NAMALWA (cell line): ENCODE data around the gene SPP2.

Experiments
- DNase-seq: peaks from one replicate; pipeline ENCODE4 v3.0.0-alpha.2; 2015; ENCODE audit warnings: low spot score

SPP2 gene

DNA sequence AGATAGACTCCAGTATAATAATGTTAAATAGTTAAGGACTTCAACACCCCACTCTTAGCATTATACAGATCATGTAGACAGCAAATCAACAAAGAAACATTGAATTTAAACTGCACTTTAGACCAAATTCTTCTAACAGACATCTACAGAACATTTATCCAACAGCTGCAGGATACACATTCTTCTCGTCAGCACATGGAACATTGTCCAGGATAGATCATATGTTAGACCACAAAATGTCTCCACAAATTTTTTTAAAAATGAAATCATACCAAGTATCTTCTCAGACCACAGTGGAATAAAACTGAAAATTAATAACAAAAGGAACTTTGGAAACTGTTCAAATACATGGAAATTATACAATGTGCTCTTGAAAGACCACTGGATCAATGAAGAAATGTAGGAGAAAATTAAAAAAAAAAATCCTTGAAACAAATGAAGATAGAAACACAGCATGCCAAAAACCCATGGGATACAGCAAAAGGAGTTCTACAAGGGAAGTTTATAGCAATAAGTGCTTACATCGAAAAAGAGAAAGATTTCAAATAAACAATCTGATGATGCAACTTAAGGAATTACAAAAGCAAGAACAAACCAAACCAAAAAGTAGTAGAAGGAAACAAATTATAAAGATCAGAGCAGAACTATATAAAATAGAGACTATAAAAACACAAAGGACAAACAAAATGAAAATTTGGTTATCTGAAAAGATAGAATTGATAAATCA lies 12.3 kb upstream of the SPP2 start:
- DNase-seq: no peak

DNA sequence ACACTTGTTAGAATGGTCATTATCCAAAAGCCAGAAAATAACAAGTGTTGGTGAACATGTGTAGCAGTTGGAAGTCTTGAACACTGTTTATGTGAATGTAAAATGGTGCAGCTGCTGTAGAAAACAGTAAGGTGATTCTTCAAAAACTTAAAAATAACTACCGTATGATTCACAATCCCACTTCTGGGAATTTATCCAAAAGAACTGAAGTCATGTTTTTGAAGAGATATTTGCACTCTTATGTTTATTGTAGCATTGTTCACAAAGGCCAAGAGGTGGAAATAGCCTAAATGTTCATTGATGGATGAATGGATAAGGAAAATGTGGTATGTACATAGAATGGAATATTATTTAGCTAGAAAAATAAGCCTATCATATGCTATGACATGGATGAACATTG lies 6.3 kb upstream of the SPP2 start:
- DNase-seq: no peak

DNA sequence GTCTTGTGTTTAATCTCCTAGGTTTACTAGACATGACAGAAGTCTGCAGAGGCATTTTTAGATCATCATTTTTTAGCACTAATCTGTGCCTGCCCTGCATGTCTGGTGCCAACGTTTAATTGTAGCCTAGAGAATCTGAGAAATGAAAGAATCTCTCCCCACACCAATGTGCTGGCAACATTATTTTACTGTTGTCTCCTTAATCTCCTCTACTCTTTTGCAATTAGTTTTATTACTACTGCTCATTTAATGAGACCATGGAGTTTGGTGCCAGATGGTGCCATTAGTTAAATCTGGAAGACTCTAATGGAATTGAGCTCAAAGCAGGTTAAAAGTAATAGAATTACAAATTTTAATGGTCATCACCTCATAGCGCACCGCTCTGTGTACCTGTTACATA lies 4.0 kb upstream of the SPP2 start:
- no peak for DNase-seq

DNA sequence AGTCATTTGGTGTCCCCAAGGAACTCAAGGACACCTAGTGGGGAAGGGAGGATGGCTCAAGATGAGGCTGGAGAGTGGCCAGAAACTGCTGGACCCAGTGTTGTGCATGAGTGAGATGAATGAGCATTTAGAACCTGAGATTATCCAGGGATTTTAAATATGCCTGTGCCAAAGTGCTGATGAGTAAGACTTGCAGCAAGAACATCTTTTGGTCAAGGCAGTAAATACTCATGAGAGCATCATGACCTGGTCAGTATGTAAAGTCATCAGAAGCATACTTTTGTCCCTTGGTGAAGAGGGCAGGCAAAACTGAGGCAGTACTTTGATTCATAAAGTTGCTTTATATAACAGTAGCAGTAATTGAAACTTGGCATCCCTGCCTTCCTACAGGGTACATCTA lies 3.1 kb upstream of the SPP2 start:
- DNase-seq: no peak

DNA sequence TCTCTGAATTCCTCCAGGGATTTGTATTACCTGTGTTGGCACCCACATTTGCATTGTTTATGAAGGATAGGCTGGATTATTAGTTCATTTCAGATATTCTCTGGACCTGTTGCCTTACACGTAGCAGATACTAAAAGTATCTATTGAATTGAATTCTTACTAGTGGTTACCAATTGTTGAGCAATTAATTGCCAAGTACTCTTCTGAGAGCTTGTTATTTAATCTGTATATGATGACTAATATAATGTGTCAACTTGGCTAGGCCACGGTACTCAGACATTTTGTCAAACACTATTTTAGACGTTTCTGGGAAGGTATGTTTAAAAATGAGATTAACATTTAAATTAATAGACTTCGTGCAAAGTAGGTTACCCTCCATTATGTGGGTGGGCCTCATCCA lies 2.5 kb upstream of the SPP2 start:
- DNase-seq: no peak

DNA sequence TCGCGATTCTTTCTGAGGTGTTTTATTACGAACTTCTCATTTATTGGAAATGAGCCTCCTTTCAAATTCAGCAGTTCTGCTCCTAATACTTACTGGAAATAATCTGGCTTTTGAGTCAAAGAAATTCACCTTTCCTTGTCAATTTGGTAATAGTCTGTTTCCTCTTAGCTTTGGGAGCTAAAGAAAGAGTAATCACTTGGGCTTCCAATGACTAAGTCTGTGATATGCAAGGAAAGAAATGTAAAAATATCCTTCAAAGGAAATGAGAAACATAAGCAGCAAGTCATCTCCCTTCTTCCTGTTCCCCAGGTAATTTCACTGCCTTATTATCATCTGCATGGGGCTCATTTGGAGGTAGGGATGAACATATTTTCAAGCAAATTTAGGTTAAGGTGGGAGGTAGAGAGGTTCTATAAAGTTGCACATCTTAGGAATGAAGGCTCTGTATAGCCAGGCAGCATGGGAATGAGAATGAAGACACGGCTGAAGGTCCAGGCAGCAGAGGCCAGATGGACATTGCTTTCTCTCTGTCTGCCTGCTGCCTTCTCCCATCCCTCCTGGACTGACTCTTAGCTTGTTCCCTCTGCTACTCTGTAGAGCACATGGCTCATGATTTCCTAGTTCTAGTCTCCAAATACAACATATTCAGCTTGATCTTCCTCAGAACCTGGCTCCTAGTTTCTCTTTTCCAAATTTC lies 1.0 kb downstream of the SPP2 start:
- no peak for DNase-seq

DNA sequence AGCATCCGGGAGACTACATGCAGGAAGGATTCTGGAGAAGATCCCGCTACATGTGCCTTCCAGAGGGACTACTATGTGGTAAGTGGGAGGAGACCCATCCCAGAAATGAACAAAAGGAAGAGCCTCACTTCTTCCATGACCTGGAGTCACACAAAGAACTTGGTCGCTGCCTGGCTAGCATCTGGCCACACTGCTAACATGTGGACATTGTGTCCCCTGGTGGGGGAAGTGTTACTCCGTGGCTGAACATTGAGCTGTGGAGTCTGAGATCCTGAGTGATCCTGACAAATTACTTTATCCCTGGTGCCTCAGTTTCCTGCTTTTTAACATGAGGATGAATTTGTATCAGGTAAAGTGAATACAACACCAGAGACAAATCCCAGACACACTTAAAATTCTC lies 8.4 kb downstream of the SPP2 start:
- no peak for DNase-seq

DNA sequence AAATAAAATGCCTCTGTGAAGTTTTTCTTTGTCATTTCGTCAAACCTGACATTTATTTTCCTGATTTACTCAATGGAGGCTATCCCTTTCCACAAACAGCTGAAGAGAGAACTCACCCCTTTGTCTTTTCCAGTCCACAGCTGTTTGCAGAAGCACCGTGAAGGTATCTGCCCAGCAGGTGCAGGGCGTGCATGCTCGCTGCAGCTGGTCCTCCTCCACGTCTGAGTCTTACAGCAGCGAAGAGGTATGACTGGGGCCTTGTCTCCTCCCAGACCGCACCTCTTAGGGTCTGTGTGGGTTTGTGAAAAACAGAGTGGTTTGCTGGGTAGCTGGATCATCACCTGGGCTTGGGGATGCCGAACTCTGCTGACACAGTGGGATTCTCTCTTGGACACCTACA lies 9.7 kb downstream of the SPP2 start:
- DNase-seq: no peak

DNA sequence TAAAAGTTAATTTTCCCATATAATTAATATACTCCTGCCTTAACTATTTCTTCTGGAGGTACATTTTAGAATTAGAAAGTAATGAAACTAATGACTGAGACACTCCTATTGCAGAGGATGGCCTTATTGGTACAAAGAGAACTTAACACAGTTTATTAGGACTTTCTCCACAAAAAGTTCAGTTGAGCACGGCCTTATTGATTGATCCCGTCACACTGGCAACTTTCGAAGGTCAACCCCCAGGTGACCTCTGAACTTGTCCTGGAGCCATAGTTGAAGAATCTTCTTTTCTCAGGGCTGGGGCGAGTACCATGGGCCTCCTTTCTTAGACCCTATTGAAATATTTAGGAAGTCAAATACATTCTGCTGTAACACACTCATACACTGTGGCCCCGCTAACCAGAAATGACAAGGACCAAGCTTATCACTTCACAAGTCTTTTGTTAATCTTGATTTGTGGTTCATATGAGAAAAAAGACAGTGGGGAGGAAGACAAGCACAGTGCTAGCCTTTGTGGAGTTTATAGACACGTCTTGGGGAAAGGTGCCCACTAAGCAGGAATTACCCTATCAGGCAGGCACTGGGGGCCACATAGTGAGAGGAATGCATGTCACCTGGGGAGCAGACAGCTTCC lies 11.2 kb downstream of the SPP2 start:
- DNase-seq: no peak

DNA sequence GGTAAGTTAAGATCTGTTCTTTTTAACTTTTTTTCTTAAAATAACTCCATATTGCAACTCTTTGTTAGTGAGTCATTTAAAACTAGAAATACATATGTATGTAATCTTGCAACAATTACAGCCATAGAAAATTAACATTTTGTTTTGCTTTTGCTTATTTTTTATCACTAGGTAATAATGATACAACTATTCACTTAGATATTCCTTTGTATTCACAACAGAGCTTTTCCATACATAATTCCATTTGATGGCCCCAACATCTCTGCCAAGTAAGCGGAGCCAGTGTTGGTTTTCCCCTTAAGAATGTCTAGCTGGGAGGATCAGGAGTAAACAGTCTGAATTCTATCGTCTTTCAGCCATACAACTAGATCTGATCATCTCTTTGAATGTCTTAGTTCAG lies 16.1 kb downstream of the SPP2 start:
- DNase-seq: no peak

DNA sequence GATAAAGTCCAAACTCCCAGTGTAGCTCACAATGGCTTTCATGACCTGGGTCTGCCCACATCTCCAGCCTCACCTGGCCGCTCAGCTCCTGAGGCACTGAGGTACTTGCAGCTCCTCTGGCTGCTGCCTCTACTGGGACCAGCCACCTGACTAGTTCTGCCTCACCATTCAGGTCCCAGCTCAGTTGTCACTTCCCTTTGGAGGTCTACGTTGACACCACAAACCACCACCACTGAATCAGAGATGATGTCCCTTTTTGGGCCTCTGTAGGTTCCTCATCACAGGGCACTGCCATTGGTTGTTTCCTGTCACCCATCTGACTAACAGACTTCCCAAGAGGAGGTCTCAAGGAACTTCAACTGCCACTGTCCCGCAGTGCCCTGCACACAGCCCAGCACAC lies 21.2 kb downstream of the SPP2 start:
- no peak for DNase-seq

DNA sequence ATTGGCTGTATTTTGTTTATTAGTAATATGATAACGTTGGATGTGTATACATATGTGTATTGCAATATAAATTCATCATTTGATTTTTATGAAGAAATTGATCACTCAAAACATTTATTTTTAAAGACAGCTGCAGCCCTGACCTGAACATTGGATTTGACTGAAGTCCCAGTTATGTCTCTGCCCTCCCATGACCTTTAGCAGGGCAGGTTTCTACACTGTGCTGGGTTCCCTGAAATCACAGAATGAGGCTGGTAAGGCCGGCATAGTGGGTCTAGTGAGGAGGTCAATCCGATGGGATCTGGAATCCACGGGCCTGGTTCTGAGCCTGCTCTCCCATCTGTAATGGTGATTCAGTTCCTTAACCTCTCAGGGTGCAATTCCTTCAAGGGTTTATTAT lies 22.0 kb downstream of the SPP2 start:
- DNase-seq: no peak

DNA sequence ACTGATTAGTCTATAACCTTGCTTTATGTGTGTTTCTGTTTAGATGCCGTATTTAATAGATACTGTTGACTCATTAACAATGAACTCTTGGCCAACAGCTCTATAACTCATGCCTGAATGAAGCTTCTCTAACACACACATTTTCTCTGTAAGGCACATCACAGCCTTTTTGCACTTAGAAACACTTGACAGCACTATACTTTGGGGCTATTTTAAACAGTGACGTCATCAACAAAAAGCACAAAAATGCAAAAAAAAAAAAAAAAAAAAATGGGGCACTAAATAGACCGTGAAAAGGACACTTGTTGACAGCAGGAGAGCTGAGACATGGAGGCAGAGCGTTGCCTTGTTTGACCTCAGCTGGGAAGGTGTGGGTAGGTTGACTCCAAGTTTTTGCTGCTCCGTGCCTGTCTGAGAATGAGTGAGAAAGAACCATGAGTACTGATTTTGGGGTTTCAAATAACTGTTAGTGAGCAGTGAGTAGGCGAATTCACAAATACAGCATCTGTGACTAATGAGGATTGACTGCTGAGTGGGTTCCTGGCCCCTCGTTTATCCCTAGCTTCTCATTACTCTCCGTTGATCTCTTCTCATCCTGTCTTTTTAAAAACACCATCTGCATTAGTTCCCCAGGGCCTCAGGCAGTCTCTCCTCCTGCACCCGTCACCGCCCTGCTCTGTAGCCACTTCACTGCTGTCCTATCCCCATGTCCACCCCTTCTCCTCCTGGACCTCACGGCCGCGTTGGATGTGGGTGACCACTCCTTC lies 24.4 kb downstream of the SPP2 start:
- no peak for DNase-seq

DNA sequence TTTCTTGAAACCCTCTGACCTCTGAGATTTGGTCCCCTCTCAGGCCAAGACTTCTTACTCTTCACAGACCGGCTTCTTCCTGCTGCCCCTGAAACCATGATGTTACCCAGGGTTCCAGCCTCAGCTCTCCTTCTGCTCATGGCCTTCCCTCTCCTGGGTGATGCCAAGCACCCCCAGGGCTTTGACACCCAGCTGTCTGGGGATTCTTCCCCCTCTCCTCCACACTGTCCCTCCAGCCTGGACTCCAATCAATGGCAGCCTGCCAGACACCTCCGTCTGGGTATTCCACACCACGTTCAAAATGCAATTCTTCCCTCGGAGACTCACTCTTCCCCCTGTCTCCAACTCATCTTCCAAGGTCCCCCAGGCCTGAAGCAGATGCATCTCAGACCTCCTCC lies 25.0 kb downstream of the SPP2 start:
- no peak for DNase-seq

DNA sequence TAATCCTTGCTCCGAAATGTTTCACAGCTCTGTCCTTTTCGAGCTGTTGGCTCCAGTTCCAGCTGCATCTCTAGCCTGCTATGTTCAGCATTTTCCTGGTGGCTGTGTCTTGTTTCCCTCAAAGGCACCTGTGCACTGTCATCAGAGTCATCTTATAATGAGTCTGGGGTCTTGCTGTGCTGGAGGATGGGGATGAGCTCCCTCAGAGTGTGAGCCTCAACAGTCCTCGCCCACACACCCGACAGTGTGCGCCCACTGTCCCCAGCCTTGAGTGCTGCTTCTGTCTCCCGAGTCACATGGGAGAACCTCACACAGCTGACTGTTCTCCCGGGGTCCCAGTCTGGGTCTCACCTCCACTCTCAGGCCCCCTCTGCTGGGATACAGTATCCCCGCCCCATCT lies 25.4 kb downstream of the SPP2 start:
- no peak for DNase-seq

DNA sequence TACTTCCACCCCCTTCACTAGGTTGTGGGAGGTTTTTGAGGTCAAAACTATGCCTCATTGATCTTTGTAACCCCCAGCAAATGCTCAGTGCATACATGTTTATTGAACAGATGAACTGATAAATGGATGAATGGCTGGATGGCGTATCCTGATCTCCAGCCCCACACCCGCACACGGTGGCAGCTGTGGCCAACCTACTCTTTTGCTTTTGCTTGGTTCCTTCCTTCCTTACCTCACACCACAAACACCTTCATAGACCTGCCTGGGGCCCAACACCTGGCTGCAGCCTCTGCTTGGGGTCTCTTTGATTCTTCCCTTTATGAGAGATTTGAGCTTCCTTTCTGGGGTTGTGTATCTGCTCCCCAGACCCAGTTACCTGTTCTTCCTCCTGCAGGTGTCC lies 25.9 kb downstream of the SPP2 start:
- DNase-seq: no peak

DNA sequence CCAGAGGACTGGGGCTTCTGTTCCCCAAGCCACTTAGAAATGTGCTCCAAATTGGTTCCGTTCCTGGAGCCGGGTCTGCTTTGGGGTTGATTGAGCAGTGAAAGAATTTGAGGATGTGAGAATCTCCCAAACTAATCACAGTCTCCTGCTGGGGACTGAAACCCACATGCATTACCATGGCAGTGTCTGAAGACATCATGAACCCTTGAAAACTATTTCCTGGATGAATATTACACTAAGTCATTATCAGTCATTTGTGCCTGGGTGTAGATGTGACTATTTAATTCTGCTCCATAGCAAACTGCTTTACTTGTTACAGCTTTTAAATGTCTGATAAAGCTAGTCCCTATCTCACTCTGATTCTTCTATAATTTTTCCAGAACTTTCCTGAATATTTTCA lies 27.6 kb downstream of the SPP2 start:
- no peak for DNase-seq

DNA sequence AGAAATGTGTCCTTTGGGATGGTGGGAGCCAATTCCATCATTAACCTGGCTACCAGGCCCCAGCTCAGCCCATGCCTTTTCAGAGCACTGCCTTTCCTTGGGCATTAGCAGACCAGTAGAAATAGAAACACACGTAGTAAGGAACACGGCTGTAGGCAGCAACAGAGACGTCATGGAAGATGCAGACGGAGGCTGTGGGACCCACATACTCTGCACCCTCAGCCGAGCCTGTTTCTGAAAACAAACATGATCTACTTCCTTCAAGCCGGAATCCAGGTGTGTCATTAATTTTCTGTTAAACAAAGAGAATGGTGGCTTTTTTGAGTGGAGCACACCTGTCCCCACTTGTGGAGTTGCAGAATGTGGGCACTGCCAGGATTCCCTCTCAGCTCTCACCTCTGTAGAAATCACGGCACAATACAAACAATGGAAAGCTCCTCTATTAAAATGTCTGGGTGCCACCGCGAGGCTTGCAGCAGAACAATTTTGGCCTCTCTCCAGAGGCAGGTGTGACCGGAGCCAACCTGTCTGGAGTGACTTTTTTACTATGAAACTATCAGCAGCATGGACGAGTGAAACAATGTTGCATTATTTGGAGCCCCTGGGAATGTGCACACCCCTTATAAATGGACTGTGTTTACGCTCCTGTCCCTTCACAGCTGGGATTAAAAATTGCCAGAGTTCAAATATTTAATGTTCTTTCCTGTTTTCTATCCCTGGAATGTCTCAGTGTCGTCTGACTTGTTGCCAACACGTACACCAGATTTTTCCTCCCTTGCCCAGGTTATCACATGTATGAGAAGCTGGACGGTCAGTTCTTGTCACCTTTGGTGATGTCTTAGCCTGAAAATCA lies 31.7 kb downstream of the SPP2 start:
- no peak for DNase-seq

DNA sequence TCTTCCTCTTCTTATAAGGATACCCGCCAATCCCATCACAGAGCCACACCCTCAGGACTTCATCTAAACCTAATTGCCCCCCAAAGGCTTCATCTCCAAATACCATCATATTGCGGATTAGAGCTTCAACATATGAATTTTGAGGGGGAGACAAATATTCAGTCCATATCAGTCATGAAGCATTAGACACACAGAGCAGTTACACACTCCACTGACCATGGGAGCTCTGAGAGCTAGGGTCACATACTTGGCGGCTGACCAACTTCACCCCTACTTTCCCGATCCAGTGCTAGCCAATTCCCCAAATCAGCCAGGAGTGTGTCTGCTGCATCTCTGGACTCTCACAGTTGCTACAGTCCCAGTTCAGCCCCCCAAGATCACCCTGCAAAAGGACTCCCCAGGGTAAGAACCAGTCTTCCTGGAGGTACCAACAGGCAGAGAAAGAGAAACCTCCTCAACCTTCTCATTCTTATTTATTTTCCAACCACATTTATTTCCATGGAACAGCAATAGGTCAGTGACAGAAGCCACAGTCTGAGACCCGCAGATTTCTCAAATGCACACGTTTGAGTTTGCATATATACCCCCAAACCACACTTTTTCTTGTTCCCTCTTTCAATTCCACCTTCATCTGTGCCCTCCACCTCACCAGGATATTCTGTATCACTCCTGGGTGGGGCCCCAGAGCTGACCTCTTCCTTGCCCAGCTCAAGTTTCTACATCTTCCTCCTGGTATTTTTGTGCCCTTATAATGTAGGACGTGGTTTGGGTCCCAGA lies 33.3 kb downstream of the SPP2 start:
- no peak for DNase-seq

DNA sequence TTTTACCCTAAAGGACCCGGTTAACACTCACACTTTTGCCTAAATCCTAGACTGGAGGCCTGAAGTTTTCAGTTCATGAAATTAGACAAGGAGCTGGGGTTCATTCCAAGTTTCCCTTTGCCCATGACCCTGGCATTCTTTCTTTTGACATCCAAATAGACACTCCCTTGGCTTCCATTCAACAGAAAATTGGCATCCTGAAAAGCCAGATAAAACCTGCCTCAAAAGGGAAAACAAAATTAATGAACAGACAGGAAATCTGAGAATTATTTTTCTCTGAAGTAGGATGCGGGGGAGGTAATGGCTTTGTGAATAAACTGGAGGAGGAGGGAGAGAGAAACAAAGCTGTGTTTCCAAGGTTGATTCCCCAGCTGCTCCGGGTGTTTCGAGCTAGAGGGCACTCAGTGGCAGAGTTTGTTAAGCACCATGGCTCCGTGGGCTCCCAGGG lies 41.0 kb downstream of the SPP2 start:
- no peak for DNase-seq

DNA sequence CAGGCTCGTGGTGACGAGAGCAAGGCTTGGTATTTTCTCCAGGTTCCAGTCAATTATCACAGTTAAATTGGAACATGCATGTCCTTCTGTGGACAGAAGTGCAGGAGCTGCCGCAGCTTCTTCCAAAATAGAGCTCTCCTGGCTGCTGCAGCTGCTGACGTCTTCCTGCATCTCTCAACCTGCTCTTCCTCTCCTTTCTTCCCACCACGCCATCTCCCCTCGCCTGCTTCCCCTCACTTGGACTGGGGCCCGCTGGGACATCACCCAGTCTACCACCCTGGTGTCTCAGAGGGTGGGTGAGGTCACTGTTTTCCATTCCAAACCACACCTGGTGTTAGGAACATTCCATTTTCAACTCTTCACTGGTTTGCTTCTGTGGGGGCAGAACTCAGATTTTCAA lies 41.4 kb downstream of the SPP2 start:
- no peak for DNase-seq
